Cardiac septum (tissue), 1 donor: ENCODE measurements around the gene TMEM131L. TPM values are rescaled to one million over a fixed set of nuclear protein-coding genes. Genes with fewer than 3 reads are reported as not detected.
"Not testable (repeated sequence)": the region's sequence is repeated elsewhere in the genome, so short reads cannot be mapped to it uniquely, and the experiment has no call there.

Source experiments
- DNase-seq: peaks from one replicate; pipeline ENCODE4 v3.0.0-alpha.2; 2020; ENCODE audit warnings: low spot score
- intact Hi-C: fragments of 100-400 bp; cut with DNase I; formaldehyde crosslinking; loops from one replicate; pipeline ENCODE4 v1.14.0; 2022
- total RNA-seq: library from RNA; stranded (reverse); fragmentation: NEBNext Ultra II Directional; extraction: Animal tissue kit (Norgen Biotek cat#: 25700); gene quantifications from one replicate; pipeline ENCODE4 v1.2.1, GENCODE V29; 2021
- donor health status: DM: no; HTN: no; CAD: no.

Gene TMEM131L
- total RNA-seq, 1 donor from 2014 or later, result 21.2 TPM

- intact Hi-C loops, result no loop called here
- DNase-seq, result no peak
Measured at GRCh38 chr4:153585026-153585425, 118.9 kb downstream of the TMEM131L start.

- intact Hi-C loops, result no loop called here
- no peak for DNase-seq
Measured at GRCh38 chr4:153589703-153590595, 123.8 kb downstream of the TMEM131L start.

DNA sequence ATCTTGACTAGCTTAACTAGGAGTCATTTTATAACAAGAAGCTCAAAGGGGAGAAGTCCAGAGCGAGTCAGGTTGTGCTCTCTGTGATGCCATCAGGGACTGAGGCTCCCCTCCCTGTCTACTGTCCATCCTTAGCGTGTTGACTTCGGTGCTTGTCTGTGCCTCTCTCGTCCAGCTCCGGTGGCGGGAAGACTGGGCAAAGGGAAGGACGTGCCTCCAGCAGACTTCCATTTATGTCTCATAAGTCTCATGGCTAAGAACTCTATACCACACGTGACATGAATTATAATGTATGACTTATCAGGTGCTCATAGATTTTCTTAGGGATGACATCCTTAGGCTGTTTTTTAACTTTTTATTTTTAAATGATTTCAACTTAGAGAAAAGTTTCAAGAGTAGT, 125.3 kb downstream of the TMEM131L start:
- intact Hi-C loops, result no loop called here
- DNase-seq, result no peak

DNA sequence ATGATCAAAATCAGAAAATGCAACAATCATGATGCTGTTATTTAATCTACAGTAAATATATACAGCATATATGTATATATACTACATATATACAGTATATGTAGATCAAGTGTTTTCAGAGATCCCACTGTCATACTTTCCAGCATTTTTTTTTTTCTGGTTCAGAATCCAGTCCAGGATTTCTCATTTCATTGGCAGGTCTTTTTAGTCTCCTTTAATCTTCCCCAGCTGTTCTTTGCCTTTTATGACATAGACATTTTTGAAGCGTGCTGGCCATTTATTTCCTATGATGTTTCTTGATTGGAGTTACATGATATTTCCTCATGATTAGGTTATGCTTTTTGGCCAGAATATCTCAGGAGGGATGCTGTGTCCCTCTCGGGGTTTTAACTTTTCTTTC, 125.9 kb downstream of the TMEM131L start:
- no peak for DNase-seq
- intact Hi-C loops, result no loop called here

DNA sequence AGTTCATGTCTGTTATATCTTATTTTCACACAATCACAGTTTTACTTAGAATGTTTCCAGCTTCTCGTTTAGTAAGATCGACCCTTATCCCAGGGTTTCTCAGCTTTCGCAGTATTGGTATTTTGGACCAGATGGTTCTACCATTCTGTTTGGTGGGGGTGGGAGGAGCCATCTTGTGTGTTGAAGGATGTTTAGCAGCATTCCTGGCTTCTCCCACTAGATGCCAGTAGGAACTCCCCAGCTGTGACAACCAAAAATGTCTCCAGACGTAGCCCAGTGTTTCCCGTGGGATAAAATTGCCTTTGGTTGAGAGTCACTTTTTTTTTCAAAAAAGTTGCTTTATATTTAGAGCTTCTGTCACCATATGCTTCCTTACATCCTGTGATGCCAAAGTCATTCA, 127.0 kb downstream of the TMEM131L start:
- no peak for DNase-seq
- intact Hi-C loops, result no loop called here

DNA sequence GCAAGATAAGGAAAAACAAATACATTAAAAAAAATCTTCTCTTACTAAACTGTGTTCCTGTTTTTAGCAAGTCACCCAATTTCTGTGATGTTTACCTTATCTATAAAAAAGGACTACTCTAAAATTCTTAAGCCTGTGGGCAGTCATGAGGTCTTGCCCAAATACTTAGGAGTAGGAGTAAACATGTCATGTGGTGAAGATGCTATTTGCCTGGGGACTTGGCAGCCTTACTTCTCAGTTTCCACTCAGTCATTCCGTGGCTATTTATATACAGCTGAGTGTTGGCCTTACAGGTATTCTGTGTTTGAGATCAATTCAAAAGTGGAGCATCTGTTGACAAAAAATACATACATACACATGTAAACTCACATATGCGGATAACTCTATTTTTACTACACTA, 128.1 kb downstream of the TMEM131L start:
- no peak for DNase-seq
- intact Hi-C loops, result no loop called here

DNA sequence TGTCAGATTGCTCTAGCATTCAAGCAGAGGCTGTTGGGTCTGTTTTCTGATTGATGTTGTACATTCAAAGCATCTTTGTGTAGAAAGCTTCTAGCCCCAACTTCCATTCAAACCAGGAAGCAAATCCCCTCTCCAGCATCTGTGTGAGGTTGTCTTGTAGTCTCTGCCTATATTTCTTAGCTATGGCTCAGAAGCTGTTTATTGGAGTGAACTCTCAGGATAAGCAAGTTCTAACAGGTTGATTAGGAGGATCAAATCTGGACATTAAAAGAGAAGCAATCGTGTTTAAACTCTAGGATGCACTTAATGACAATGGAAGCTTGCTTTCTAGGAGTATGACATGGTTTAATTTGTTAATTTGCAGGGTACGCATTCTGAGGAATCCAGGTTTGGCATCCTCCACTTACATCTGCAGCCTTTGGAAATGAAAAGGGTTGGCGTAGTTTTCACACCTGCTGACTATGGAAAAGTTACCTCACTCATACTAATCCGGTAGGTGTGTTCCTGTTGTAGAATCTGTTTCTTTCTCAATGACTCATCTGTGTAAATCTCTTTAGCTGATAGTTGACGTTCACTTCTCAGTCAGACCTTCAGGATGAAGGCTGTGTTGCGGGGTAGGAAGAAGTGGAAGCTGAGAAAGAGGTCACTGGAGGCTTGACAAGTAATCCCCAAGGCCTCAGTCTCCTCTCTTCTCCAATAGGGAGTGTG, 129.9 kb downstream of the TMEM131L start:
- intact Hi-C loops, result no loop called here
- DNase-seq, result no peak

GRCh38 chr4:153602758-153603157, 136.6 kb downstream of the TMEM131L start:
- DNase-seq, result no peak
- intact Hi-C loops, result no loop called here

DNA sequence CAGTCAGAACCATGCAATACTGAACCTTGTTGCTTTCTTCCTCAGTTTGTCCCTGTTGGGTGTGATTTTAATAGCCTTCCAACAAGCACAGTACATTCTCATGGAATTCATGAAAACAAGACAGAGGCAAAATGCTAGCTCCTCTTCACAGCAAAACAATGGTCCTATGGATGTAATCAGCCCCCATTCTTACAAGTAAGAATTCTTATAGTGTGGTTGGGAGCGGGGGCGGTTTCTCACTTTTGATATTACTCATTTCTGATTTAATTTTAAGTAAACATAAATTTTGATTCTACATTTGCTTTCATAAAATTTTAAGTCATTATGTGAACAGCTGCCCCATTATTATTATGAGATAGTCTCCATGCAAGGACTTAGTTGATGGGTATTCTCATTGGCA, 137.1 kb downstream of the TMEM131L start:
- no peak for DNase-seq
- intact Hi-C loops, result no loop called here

DNA sequence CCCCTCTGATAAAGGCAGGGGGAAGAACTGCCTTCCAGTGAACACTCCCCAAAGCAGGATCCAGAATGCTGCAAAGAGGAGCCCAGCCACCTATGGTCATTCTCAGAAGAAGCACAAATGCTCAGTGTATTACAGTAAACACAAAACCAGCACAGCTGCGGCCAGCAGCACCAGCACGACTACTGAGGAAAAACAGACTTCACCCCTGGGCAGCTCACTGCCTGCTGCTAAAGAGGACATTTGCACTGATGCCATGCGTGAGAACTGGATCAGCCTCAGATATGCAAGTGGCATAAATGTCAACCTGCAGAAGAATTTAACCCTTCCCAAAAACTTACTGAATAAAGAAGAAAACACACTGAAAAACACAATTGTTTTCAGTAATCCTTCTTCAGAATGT, 137.7 kb downstream of the TMEM131L start:
- intact Hi-C loops, result no loop called here
- no peak for DNase-seq

- DNase-seq, intact Hi-C loops: not testable (repeated sequence)
Measured at GRCh38 chr4:153609070-153609469, 142.9 kb downstream of the TMEM131L start.

DNA sequence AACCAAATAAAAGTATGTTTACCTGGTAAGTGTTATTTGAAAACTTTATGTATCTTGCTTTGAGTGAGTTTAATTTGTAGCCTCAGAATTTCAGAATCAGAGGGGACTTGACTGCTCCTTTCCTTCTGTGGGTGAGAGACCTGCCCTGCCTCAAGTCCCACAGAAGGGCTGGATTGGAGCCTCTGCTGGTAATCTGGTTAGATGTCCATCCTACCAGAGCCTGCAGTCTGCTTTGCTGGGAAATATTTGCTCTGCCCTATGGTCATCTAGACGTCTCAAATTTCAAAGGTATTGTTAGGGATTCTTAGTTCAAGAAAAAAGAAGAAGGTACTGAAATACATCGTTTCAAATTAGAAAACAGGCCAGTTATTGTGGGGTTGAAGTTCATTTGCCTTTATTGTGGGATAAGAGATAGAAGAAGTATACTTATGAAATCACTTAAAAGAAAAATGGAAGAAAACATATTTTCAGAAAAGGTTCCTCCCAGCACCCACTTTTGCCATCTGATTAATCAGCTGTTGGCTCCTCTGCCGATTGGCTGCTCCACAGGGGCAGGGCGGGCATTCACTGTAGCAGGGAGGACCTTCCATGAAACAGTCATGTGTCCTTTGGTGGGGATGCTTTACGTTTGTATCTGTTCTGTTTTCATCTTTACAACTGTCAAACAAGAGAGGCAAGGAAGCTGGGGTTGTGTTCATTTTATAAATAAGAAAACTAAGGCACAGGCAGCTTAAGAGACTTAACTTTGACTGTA, 144.6 kb downstream of the TMEM131L start:
- intact Hi-C loops, result no loop called here
- DNase-seq, result no peak

DNA sequence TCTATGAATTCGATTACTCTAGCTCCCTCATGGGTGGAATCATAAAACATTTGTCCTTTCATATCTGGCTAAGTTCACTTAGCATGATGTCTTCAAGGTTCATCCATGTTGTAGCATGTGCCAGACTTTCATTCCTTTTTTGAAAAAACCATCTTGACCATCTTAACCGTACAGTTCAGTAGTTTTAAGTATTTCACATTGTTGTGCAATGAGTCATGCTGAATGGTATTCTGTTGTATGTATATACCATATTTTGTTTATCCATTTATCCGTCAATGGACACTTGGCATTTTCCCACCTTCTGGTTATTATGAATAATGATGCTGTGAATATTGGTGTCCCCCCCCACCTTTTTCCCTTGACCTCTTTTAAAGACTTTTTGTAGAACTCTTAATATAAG, 145.5 kb downstream of the TMEM131L start:
- DNase-seq, result no peak
- intact Hi-C loops, result no loop called here

DNA sequence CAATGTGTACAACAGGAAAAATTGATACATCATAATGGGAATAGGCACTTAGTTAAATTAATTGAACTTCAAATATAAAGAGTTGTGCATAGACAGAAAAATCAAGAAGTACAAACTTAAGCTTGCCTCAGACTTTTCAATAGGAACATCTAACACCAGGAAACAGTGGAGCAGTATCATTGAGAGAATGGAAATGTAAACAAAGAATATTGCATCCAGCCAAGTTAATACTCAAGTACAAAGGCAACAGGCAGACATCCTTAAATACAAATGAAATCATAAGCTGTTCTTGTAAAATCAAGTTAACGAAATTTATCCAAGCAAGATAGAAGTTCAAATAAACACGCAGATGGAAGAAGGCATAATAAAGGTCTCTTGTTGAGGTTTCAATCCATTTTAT, 146.7 kb downstream of the TMEM131L start:
- intact Hi-C loops, result no loop called here
- no peak for DNase-seq

DNA sequence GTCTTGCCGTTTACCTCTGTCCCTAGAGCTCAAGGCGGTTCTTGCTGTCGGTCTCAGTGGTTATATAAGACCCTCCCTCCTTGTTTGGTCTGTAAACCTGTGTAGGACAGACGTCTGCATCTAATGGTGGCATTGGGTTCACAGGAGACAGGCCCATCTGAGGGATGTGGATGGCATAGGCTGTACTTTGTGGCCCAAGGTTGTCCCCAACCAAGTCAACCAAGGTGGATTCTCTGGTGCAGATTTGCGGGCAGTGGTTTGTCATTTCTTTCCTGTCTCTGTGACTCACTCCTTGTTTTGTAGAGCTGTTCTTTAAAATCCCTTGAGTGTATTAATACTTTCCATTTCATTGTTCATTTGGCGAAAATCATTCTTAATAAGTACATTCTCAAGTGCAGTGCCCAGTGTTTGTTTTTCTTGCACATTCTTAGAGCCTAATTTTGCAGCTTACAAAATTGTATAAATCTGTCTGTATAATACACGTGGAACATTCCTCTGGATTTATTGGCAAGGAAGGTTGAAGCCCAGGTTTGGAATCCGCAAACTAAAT, 149.9 kb downstream of the TMEM131L start:
- no peak for DNase-seq
- intact Hi-C loops, result no loop called here

DNA sequence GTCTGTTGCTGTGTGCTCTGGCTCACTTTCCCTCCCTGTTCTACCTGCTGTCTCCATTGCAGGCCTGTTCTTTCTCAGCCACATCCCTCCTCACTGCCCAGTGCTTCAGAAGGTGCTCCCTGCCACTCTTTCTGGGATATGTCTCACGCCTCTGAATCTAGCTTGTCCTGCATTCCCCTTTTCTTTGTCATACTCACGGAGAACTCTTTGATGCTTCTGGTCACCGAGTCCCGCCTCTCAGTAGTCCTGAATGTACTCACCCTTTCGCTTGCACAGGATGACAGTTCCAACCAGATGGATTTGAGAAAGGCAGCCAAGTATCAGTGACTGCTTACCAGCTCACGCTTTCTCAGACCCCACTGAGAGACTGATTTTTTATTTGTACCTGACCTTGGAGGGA, 152.7 kb downstream of the TMEM131L start:
- intact Hi-C loops, result no loop called here

DNA sequence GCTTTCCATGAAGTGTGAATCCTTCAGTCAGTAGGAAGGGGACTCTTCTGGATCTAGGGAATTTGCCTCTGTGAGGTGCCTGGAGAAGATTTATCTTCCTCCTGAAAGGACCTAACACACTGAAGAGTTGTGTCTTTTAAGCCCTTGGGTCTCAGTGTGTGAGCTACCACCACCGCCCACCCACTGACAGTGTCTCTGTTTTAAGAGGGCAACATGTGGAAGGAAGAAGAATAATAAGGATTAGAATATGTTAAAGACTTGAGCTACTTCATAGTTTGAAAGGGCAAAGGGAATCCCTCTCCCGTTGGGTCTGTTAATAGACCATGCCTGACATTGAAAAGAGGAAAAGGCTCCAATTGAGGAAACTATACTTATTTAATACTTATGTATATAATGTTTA, 153.7 kb downstream of the TMEM131L start:
- intact Hi-C loops, result no loop called here

More for the DNA sequence above, 152.7 kb downstream of the TMEM131L start:
- DNase-seq, result no peak

DNA sequence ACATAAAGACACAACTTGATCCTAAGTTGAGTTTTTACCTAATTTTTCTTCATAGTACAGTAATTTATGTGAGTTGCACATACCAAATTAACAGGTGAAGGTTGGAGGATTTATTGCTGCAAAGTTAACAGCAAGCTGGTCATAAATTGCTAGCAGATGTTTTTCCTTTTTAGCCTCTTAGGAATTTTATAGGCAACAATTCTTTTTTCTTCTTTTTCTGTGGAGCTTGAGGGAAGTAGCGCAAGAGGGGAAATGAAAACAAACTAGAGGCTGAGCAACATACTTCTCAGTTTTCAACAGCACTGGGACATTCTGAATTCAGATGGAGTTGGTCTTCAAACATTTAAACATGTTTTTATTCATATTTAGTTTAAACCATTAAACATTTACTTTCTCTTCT, 154.2 kb downstream of the TMEM131L start:
- no peak for DNase-seq
- intact Hi-C loops, result no loop called here

More for the DNA sequence above, 153.7 kb downstream of the TMEM131L start:
- DNase-seq, result no peak

- no peak for DNase-seq
- intact Hi-C loops, result no loop called here
Measured at GRCh38 chr4:153622093-153622492, 155.9 kb downstream of the TMEM131L start.

- no peak for DNase-seq
- intact Hi-C loops, result no loop called here
Measured at GRCh38 chr4:153622778-153623240, 156.6 kb downstream of the TMEM131L start.
